Fibroblast of mammary gland (primary cell): ENCODE measurements around the gene C4orf51.

Experiments used
- DNase-seq: peaks from one replicate; pipeline ENCODE4 v3.0.0-alpha.2; 2010; ENCODE audit warnings: low read depth
- H3K4me3 ChIP-seq: 2 replicates; pipeline ENCODE4 v1.5.1; 2011; ENCODE audit warnings: low read depth, mild to moderate bottlenecking, low read length, moderate library complexity; ENCODE audit not compliant: control insufficient read depth
- TF ChIP-seq, protein P1 (sequence below): conservative IDR thresholded peaks from 2 replicates; pipeline ENCODE4 v1.5.1; 2011; ENCODE audit warnings: low read depth, low read length, inconsistent platforms; ENCODE audit not compliant: control insufficient read depth, insufficient read depth

C4orf51 gene

DNA sequence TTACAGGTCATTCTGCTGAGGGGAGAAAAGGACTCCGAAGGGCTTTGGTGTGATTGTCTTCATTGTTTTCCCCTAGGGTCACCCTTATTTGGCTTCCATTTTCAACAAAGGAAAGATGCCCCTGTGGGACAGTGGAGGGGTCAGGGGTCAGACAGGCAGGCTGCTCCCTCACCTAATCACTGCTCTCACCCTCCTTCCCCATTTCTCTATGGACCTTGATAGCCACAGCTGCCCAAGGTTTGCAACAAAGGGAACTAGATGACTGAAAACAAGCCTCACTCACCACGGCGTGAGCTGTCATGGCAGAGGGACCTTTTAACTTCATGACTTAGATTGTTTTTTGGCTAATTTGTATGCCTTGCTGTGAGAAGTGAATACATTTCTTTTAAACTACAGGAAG is 40.7 kb downstream of the C4orf51 start:
- TF ChIP-seq, protein P1, sequence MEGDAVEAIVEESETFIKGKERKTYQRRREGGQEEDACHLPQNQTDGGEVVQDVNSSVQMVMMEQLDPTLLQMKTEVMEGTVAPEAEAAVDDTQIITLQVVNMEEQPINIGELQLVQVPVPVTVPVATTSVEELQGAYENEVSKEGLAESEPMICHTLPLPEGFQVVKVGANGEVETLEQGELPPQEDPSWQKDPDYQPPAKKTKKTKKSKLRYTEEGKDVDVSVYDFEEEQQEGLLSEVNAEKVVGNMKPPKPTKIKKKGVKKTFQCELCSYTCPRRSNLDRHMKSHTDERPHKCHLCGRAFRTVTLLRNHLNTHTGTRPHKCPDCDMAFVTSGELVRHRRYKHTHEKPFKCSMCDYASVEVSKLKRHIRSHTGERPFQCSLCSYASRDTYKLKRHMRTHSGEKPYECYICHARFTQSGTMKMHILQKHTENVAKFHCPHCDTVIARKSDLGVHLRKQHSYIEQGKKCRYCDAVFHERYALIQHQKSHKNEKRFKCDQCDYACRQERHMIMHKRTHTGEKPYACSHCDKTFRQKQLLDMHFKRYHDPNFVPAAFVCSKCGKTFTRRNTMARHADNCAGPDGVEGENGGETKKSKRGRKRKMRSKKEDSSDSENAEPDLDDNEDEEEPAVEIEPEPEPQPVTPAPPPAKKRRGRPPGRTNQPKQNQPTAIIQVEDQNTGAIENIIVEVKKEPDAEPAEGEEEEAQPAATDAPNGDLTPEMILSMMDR: no peak
- no peak for DNase-seq
- H3K4me3 ChIP-seq: no peak overlapping the region

DNA sequence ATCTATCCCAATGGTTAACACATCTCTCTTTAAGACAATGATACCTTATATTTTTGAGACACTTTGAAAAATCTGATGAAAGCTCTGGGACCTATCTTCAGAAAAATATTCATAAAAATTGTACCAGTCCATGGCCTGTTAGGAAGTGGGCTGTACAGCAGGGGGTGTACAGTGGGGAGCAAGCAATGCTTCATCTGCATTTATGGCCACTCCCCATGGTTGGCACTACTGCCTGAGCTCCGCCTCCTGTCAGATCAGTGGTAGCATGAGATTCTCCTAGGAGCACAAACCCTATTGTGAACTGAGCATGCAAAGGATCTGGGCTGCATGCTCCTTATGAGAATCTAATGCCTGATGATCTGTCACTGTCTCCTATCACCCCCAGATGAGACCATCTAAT is 42.6 kb downstream of the C4orf51 start:
- no peak overlapping the region for H3K4me3 ChIP-seq
- DNase-seq: no peak
- TF ChIP-seq, protein P1: no peak

DNA sequence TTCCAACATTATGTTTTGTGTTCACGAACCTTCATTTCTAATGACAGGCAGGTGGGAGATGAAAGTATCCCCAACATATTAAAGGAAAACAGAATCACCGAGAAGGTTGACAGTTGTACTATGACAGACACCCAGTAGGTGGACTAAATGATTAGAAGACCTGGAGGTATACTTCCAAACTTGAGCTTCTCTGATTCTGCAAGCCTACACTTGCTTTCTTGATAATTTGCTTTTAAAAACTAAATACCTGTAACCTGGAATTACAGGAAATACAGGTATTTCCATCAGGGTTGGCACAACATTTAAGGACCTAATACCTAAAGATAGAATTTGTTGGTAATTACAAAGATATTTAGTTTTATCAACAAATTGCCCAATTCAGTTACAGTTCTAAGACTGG is 43.4 kb downstream of the C4orf51 start:
- no peak for DNase-seq
- H3K4me3 ChIP-seq: no peak overlapping the region
- TF ChIP-seq, protein P1: no peak

DNA sequence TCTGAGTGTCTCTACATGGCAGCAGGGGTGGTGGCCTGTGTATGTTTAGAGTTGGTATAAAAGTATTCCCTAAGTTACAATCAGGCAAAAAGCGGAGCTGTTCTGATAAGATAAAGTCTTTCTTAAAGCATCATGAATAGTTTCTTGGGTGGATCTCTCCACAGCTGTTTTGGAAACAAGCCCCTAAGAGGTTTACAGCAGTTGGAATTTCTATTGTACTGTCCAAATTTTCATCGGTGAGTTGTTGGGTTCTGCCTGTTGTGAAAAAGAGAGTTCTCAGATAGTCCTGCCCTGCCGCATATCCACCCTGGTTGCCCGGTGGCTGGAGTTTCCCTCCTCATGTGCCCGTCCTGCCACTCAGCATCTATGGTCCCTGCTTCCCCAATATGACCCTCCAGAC is 50.1 kb downstream of the C4orf51 start:
- no peak overlapping the region for H3K4me3 ChIP-seq
- TF ChIP-seq, protein P1: no peak
- no peak for DNase-seq

DNA sequence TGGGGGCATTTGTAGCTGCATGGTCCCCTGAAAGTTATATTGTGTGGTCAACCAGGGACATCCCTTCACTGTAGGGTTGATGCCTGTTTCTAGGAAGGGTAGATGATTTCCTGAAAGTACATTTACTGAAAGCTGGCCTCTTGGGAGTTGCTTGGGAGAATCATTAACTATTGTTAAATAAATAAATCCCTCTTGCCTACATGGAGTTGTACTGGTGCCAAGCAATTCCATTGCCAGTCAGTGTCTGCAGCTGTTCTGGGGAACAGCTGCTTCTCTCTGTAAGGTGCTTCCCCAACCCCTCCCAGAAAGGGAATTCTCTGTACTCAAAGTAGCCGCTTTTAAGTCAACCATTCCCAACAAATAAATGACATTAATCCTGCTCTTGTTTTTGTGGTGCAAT is 51.1 kb downstream of the C4orf51 start:
- TF ChIP-seq, protein P1: no peak
- H3K4me3 ChIP-seq: no peak overlapping the region
- peak; percentile 78 for DNase-seq

DNA sequence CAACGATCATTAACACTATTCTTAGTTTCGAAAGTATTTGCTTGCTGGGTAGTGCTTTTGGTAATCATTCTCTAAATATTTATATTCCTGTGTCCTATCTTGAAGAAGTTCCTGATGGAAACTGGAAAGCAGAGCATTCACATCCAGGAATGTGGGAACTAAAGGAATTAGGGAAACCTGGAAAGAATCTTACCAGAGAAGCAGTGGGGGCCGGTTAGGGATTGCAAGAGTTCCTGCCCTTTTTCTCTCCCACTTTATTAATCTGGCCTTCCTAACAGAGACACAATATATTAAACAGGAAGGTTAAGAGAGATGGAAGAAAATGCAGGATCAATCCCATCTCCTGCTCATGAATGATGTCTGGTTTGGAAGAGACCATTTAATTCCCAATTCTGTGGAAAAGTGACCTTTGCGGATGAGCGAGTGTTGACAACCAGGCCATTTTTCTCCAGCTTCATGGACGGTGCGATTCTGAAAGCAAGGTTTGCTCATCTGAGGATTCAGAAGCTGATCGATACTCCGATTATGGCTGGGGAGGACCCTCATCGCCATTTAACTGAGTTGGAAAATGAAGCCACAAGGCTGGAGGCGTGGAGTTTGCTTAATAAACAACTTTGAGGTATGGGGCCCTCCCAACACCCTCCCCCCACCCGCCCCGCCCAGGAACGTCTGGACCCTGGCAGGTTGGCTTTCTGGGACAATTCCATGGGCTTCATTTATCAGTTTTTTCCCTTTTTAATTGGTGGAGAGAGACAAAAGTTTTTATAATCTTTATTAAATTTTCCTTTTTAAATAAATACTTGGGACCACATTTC is 52.3 kb downstream of the C4orf51 start:
- TF ChIP-seq, protein P1: no peak
- H3K4me3 ChIP-seq: peak overlapping the region; percentile 51
- DNase-seq: no peak
